ENCODE measurements around the gene RGS7.
"Not testable (repeated sequence)": the region's sequence is repeated elsewhere in the genome, so short reads cannot be mapped to it uniquely, and the experiment has no call there.

RGS7 gene

DNA sequence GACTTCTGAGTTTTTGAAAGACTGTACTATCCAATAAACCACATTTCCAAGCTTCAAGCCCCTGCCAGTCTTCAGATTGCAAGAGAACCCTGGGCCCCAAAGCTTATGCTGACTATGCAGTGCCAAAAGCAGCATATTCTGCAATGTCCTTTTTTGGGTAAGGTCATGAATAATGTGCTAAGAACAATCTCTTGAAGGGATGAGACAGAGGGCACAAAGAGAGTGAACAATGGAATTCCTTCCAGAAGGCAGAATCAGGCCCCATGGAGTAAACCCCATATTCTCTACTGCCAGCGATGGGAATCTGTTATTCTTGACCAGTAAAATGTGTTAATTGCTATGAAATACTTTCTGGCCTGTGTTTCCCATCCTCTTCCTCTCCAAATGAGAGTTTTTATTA lies 190.4 kb downstream of the RGS7 start:
- Histone ChIP-seq H3K36me3 (replicated peaks; ENCODE audit: low read depth, low read length) (no peaks in the 10 kb centered on the region), H3K27me3 (ENCODE audit: low read depth, low read length) (0 out of 2 replicates have a peak, but pooled peaks cover 6% of the 10 kb centered on the region), H3K9me3 (ENCODE audit: insufficient read depth, low read length) (no peaks in the 10 kb centered on the region), H3K9ac (ENCODE audit: low read length) (no peak overlapping the region), H3K4me3 (ENCODE audit: low read length) (no peak overlapping the region), H3K79me2 (ENCODE audit: low read length) (no peaks in the 10 kb centered on the region), H3K4me1 (ENCODE audit: low read length) (no peaks in the 10 kb centered on the region), H2AFZ (ENCODE audit: low read depth, low read length) (no peak overlapping the region), H3K27ac (ENCODE audit: low read length) (no peak overlapping the region), H3K4me2 (ENCODE audit: low read length) (no peak overlapping the region), H4K20me1 (ENCODE audit: insufficient read depth, low read length) (no peaks in the 10 kb centered on the region)
- TF ChIP-seq, protein P1, sequence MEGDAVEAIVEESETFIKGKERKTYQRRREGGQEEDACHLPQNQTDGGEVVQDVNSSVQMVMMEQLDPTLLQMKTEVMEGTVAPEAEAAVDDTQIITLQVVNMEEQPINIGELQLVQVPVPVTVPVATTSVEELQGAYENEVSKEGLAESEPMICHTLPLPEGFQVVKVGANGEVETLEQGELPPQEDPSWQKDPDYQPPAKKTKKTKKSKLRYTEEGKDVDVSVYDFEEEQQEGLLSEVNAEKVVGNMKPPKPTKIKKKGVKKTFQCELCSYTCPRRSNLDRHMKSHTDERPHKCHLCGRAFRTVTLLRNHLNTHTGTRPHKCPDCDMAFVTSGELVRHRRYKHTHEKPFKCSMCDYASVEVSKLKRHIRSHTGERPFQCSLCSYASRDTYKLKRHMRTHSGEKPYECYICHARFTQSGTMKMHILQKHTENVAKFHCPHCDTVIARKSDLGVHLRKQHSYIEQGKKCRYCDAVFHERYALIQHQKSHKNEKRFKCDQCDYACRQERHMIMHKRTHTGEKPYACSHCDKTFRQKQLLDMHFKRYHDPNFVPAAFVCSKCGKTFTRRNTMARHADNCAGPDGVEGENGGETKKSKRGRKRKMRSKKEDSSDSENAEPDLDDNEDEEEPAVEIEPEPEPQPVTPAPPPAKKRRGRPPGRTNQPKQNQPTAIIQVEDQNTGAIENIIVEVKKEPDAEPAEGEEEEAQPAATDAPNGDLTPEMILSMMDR (IDR thresholded peaks at IDR 0.05; ENCODE audit: low read depth, low read length) = no peak
- no peak for TF ChIP-seq EZH2phosphoT487 (IDR thresholded peaks at IDR 0.05; ENCODE audit: low read depth)

DNA sequence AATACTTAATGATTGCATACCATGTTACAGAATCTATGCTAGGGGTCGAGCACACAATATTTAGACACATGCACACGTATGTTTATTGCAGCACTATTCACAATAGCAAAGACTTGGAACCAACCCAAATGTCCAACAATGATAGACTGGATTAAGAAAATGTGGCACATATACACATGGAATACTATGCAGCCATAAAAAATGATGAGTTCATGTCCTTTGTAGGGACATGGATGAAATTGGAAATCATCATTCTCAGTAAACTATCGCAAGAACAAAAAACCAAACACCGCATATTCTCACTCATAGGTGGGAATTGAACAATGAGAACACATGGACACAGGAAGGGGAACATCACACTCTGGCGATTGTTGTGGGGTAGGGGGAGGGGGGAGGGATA lies 191.7 kb downstream of the RGS7 start:
- not testable (repeated sequence) for H3K79me2 ChIP-seq (ENCODE audit: low read length); H3K27me3 ChIP-seq (ENCODE audit: low read depth, low read length); H3K36me3 ChIP-seq (replicated peaks; ENCODE audit: low read depth, low read length); H3K4me2 ChIP-seq (ENCODE audit: low read length); H2AFZ ChIP-seq (ENCODE audit: low read depth, low read length); H4K20me1 ChIP-seq (ENCODE audit: insufficient read depth, low read length); H3K9me3 ChIP-seq (ENCODE audit: insufficient read depth, low read length); H3K9ac ChIP-seq (ENCODE audit: low read length); H3K4me1 ChIP-seq (ENCODE audit: low read length); H3K27ac ChIP-seq (ENCODE audit: low read length); H3K4me3 ChIP-seq (ENCODE audit: low read length)

DNA sequence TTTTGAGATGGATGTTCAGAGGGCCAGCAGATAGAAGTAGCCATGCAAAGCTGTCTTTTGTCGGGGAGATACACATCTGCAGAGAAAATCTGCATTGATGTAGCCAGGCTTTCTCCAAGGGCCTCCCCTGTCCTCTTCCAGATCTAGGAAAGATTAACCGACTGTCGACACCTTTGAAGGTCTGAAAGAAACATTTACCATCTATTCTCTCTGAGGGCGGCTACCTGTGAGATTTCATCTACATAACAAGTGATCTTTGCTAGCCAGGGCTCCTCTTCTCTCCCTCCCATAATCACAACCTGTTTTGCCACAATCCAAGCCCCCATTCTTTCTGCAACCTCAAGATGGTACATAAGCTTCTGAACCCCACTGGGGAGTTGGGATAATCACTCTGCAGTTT lies 193.6 kb downstream of the RGS7 start:
- H3K9ac ChIP-seq (ENCODE audit: low read length) = no peak overlapping the region
- no peaks in the 10 kb centered on the region for H4K20me1 ChIP-seq (ENCODE audit: insufficient read depth, low read length)
- H3K36me3 ChIP-seq (replicated peaks; ENCODE audit: low read depth, low read length) = no peaks in the 10 kb centered on the region
- no peak overlapping the region for H3K4me2 ChIP-seq (ENCODE audit: low read length)
- no peaks in the 10 kb centered on the region for H3K9me3 ChIP-seq (ENCODE audit: insufficient read depth, low read length)
- H2AFZ ChIP-seq (ENCODE audit: low read depth, low read length) = no peak overlapping the region
- H3K27ac ChIP-seq (ENCODE audit: low read length) = no peak overlapping the region
- H3K4me1 ChIP-seq (ENCODE audit: low read length) = no peaks in the 10 kb centered on the region
- TF ChIP-seq, protein P1 (IDR thresholded peaks at IDR 0.05; ENCODE audit: low read depth, low read length) = no peak
- no peak for TF ChIP-seq EZH2phosphoT487 (IDR thresholded peaks at IDR 0.05; ENCODE audit: low read depth)
- no peak overlapping the region for H3K4me3 ChIP-seq (ENCODE audit: low read length)
- H3K27me3 ChIP-seq (ENCODE audit: low read depth, low read length) = 0 out of 2 replicates have a peak, but pooled peaks cover 6% of the 10 kb centered on the region
- H3K79me2 ChIP-seq (ENCODE audit: low read length) = no peaks in the 10 kb centered on the region

DNA sequence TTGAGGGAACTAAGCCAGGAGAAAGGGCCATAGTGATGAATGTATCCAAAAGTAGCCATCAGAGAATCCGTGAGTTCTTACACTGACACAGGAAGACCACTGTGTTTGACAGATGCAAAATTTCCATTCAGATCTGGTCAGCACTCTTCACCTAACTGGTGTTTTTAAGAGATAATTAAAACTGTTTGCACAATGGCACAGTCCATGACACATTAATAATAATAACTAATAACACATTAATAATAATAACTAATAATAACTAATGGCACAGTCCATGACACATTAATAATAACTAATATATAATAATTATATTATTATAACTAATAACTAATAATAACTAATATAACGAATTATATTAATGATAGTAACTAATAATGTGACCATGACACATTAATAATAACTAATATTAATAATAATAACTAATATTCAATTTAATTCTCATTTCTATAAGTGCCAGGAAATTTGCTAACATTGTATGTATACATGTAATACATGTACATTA lies 195.8 kb downstream of the RGS7 start:
- H3K4me1 ChIP-seq (ENCODE audit: low read length) = no peaks in the 10 kb centered on the region
- no peak overlapping the region for H2AFZ ChIP-seq (ENCODE audit: low read depth, low read length)
- TF ChIP-seq, protein P1 (IDR thresholded peaks at IDR 0.05; ENCODE audit: low read depth, low read length) = no peak
- no peak for TF ChIP-seq EZH2phosphoT487 (IDR thresholded peaks at IDR 0.05; ENCODE audit: low read depth)
- H3K9ac ChIP-seq (ENCODE audit: low read length) = no peak overlapping the region
- no peak overlapping the region for H3K4me3 ChIP-seq (ENCODE audit: low read length)
- H3K36me3 ChIP-seq (replicated peaks; ENCODE audit: low read depth, low read length) = no peaks in the 10 kb centered on the region
- H3K4me2 ChIP-seq (ENCODE audit: low read length) = no peak overlapping the region
- no peaks in the 10 kb centered on the region for H4K20me1 ChIP-seq (ENCODE audit: insufficient read depth, low read length)
- no peaks in the 10 kb centered on the region for H3K9me3 ChIP-seq (ENCODE audit: insufficient read depth, low read length)
- no peak overlapping the region for H3K27ac ChIP-seq (ENCODE audit: low read length)
- no peaks in the 10 kb centered on the region for H3K79me2 ChIP-seq (ENCODE audit: low read length)
- 0 out of 2 replicates have a peak, but pooled peaks cover 6% of the 10 kb centered on the region for H3K27me3 ChIP-seq (ENCODE audit: low read depth, low read length)

DNA sequence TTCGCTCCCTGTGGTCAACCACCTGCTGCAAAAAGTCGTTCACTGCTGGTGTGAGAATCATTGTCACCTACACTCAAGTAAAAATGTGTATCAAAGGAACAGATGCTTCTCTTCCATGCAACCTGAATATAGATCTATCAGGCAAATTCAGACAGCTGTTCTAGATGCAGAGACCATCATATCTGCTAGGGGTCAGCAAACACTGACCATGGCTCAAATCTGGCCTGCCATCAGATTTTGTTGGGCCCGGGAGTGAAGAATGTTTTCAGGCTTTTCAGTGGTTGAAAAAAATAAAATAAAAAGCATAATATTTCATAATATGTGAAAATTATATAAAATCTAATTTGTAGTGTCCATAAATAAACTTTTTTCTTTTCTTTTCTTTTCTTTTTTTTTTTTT lies 199.6 kb downstream of the RGS7 start:
- no peak overlapping the region for H3K27ac ChIP-seq (ENCODE audit: low read length)
- H3K4me3 ChIP-seq (ENCODE audit: low read length) = no peak overlapping the region
- H3K9ac ChIP-seq (ENCODE audit: low read length) = no peak overlapping the region
- no peaks in the 10 kb centered on the region for H3K27me3 ChIP-seq (ENCODE audit: low read depth, low read length)
- no peak overlapping the region for H2AFZ ChIP-seq (ENCODE audit: low read depth, low read length)
- H3K4me1 ChIP-seq (ENCODE audit: low read length) = no peaks in the 10 kb centered on the region
- no peaks in the 10 kb centered on the region for H4K20me1 ChIP-seq (ENCODE audit: insufficient read depth, low read length)
- no peak overlapping the region for H3K4me2 ChIP-seq (ENCODE audit: low read length)
- TF ChIP-seq EZH2phosphoT487 (IDR thresholded peaks at IDR 0.05; ENCODE audit: low read depth) = no peak
- TF ChIP-seq, protein P1 (IDR thresholded peaks at IDR 0.05; ENCODE audit: low read depth, low read length) = no peak
- H3K9me3 ChIP-seq (ENCODE audit: insufficient read depth, low read length) = no peaks in the 10 kb centered on the region
- H3K36me3 ChIP-seq (replicated peaks; ENCODE audit: low read depth, low read length) = no peaks in the 10 kb centered on the region
- H3K79me2 ChIP-seq (ENCODE audit: low read length) = no peaks in the 10 kb centered on the region

Data from OCI-LY3 (cell line).